GM19468 (cell line): Measurements from ENCODE around the gene C16orf54.
"Not testable (repeated sequence)": the region's sequence is repeated elsewhere in the genome, so short reads cannot be mapped to it uniquely, and the experiment has no call there.

Experiments used
- ATAC-seq: cut with Tn5 transposase; IDR thresholded peaks from one replicate; pipeline ENCODE4 v1.9.1; 2021; ENCODE audit warnings: mild to moderate bottlenecking, moderate library complexity, moderate number of reproducible peaks; ENCODE audit not compliant: unreplicated experiment; ENCODE audit errors: extremely low read depth

C16orf54 gene

GRCh38 chr16:29743827-29744531, 1.8 kb downstream of the C16orf54 start:
- no peak for ATAC-seq

GRCh38 chr16:29743475-29743826, 2.3 kb downstream of the C16orf54 start:
- no peak for ATAC-seq

DNA sequence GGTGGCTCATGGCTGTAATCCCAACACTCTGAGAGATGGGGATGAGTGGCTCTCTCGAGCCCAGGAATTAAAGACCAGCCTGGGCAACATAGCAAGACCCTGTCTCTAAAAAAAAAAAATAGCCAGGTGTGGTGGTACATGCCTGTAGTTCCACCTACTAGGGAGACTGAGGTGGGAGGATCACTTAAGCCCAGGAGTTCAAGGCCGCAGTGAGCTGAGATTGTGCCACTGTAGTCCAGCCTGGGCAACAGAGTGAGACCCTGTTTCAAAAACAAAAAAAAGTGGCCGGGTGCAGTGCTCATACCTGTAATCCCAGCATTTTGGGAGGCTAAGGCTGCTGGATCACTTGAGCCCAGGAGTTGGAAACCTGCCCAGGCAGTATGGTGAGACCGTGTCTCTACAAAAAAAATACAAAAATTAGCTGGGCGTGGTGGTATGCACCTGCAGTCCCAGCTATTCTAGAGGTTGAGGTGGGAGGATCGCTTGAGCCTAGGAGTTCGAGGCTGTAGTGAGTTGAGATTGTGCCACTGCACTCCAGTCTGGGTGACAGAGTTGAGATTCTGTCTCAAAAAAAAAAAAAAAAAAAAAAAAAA, 3.0 kb downstream of the C16orf54 start:
- no peak for ATAC-seq

GRCh38 chr16:29740630-29741015, 5.2 kb downstream of the C16orf54 start:
- not testable (repeated sequence) for ATAC-seq

- not testable (repeated sequence) for ATAC-seq
Observed at GRCh38 chr16:29739927-29740629, 5.7 kb downstream of the C16orf54 start.

DNA sequence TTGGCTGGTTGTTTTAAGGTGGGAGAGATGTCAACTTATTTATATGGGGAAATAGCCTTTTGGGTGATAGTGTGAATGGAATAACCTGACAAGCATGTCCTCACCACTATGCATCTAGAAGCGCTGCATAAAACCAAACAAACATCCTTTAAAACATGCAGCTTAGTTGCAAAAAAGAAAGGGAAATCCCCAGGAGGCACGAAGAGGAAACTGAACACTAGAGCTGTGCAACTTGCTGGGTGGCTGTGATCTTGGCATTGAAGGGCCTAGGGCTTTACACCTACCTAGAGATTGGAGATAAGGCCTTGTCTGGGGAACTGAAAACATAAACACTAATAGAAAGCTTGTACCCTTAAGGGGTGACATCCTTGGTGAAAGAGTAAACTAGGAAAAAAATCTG, 7.3 kb downstream of the C16orf54 start:
- no peak for ATAC-seq

GRCh38 chr16:29737713-29738112, 8.1 kb downstream of the C16orf54 start:
- ATAC-seq: no peak

GRCh38 chr16:29736764-29737163, 9.0 kb downstream of the C16orf54 start:
- ATAC-seq: no peak

DNA sequence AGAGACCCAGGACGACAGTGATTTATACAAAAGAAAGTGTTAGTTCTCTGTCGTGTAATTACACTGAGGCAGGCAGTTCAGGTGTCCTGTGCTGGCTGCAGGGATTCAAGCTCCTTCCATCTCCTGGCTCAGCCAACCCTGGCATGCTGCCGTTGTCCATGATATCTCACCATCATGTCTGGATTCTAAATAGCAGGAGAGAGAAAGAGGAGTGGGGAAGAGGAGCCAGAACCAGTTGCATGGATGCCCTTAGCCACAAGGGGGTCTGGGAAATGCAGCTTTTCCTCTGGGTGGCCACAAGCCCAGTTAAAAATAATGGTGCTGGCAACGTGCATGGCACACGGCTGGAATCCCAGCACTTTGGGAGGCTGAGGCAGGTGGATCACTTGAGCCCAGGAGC, 9.7 kb downstream of the C16orf54 start:
- ATAC-seq: no peak

DNA sequence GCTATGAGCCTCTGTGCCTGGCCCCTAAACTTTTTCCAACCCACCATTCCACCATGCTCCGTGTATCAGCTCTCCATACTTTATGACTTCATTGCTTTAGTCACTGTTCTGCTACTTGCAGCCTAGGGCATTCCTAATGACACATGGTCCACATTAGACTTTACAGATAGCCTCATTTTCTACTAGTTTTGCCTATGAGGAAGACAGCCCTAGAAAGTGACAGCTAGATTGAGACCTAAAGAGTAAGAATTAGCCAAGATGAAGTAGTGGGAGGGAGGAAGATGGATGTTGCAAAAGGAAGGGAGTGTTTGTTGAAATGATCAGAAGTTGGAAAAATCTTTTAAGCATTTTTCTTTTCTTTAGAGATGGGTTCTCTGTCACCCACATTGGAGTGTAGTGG, 11.0 kb downstream of the C16orf54 start:
- ATAC-seq: no peak

DNA sequence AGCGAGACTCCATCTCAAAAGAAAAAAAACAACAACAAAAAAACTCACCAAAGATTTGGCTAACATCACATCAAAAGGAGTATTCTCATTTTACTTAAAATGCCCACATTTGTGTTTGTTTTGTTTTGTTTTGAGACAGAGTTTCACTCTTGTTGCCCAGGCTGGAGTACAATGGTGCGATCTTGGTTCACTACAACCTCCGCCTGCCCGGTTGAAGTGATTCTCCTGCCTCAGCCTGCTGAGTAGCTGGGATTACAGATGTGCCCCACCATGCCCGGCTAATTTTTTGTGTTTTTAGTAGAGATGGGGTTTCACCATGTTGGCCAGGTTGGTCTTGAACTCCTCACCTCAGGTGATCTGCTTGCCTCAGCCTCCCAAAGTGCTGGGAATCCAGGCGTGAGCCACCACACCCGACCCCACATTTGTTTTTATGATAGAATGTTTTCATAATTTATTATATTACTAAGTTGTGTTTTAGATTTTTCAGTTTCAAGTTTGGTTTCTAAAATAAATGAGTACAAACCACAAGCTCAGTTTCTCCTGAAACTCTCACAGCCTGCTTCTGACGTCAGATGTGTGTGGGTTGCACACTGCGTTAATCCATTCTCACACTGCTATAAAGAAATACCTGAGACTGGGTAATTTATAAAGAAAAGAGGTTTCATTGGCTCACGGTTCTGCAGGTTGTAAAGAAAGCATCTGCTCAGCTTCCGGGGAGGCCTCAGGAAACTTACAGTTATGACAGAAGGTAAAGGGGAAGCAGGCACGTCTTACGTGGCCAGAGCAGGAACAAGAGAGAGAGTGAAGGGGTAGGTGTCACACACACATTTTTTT, 13.8 kb downstream of the C16orf54 start:
- peak; percentile 47 for ATAC-seq

DNA sequence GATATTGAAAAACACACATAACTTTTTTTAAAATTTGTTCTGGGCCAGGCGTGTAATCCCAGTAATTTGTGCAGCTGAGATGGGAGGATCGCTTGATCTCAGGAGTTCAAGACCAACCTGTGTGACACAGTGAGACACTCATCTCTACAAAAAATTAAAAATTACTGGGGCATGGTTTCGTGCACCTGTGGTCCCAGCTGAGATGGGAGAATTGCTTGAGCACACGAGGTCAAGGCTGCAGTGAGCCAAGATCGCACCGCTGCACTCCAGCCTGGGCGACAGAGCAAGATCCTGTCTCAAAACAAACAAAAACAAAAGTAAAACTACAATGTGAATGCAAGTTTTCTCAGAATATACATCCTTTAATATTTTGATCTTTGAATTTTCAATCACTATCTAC, 15.1 kb downstream of the C16orf54 start:
- no peak for ATAC-seq

GRCh38 chr16:29729116-29729521, 16.7 kb downstream of the C16orf54 start:
- ATAC-seq: no peak

DNA sequence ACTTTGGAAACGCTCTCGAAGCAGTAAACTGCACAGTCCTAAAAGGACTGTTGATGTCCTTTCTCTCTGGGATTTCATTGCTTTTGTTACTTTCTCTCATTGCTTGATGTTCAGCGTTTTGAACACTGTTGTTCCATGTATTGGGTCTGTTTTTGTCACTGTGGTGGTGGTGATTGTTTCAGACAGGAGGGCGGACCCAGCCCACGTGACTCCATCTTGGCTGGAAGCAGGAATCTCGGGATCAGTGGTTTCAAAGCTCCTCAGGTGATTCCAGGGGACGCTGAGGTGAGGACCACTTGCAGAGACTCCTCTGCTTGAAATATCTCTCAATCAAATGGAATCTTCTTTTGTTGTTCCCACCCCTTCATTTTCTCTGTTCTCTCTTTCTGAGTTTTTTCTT, 18.3 kb downstream of the C16orf54 start:
- ATAC-seq: no peak

GRCh38 chr16:29726845-29727377, 18.9 kb downstream of the C16orf54 start:
- ATAC-seq: no peak

DNA sequence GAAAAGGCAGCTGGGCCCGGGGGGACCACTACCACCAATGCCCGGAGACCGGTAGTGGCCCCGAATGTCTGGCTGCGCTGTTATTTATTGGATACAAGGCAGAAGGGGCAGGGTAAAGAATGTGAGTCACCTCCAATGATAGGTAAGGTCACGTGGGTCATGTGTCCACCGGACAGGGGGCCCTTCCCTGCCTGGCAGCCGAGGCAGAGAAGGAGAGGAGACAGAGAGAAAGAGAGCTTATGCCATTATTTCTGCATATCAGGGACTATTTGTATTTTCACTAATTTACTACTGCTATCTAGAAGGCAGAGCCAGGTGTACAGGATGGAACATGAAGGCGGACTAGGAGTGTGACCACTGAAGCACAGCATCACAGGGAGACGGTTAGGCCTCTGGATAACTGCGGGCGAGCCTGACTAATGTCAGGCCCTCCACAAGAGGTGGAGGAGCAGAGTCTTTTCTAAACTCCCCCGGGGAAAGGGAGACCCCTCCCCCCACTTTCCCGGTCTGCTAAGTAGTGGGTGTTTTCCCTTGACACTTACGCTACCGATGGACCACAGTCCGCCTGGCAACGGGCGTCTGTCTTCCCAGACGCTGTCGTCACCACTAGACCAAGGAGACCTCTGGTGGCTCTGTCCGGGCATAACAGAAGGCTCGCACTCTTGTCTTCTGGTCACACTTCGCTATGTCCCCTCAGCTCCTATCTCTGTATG, 24.5 kb downstream of the C16orf54 start:
- not testable (repeated sequence) for ATAC-seq

- no peak for ATAC-seq
Observed at GRCh38 chr16:29720703-29721102, 25.1 kb downstream of the C16orf54 start.

DNA sequence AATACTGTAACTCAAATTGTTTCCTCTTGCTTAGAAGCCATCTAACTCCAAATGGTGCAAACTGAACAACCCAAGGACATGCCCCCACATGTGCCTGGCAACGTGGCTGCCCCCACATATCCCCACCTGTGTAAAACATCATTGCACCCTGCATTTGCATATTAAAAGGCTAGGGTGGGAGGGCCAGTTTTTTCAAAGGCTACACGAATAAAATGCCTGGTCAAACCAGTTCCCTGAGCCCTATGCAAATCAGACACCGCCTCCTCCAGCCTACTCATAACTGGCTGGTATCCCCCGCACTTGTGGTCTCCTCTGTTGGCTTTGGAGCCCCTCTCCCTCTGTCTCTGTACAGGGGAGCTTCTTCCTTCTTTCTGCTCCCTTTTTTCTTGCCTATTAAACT, 26.7 kb downstream of the C16orf54 start:
- no peak for ATAC-seq

DNA sequence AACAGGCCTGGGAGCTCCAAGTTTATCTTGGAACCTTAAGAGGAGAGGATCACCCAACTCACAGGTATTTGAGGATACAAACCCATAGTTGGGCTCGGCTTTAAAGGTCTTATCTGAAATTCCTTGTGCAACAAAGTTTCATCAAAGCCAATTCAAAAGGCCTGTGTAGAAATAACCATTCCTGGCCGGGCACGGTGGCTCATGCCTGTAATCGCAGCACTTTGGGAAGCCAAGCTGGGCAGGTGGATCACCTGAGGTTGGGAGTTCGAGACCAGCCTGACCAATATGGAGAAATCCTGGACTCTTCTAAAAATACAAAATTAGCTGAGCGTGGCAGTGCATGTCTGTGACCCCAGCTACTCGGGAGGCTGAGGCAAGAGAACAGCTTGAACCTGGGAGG, 28.7 kb downstream of the C16orf54 start:
- ATAC-seq: no peak

DNA sequence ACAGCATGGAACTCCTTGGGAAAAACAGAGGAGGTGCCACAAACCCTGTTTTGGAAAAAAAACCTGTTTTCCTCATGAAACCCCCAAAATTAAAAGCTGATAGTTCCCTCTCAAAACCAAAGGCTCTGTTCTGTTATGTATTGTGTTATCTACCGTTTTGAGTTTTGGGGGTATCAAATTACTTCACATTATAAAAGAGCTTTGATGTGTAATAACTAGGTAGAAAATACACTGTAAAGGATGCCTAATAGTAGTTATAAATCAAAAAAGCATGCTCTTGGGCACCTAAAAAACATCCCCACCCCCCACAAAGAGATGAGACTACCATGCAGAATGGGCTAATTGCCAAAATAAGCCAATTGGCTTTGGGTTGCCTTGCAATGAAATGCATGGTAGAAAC, 30.8 kb downstream of the C16orf54 start:
- no peak for ATAC-seq
